SH-SY5Y (cell line): ENCODE results near the gene UBASH3A.

Source experiments
- GATA2 ChIP-seq: IDR thresholded peaks from 2 replicates; pipeline ENCODE4 v1.6.1; 2011; ENCODE audit warnings: mild to moderate bottlenecking, low read depth, low read length
- GATA3 ChIP-seq: IDR thresholded peaks from 2 replicates; pipeline ENCODE4 v1.6.1; 2011; ENCODE audit warnings: low read depth, mild to moderate bottlenecking, low read length, moderate library complexity

DNA sequence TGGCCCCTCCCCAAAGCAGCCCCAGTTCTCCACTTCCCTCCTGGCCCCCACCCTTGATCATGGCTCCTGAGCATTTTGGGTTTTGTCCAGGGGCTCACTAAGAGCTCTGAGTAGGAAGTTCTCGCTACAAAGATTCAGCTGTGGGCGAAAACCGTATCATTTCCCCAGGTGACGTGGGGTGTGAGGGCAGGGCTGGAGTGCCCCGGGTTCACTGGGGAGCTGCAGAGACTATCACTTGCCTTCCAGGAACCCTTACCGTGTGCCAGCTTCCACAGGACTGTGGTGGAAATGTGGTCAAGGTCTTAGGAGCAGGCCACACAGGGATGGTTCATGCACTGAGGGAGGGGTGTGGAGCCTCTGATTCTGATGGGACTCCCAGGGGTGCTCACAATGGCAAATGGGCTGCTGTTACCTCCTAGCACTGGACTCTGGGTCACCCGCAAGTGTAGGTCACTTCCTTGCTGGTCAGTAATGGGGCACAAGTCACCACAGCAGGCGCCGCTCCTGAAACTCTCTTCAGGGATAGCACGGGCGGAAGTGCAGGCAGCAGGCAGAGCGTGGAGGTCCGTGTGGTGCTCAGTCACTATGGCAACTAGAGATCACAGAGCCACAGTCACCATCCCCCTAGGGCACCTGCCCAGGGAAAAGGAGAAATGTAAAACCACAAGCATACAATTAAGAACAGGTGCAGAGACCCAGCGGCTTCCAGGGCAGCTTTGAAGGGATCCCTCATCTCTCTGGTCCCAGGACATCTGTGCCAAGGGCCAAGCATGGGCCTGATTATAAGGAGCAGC is 56.9 kb downstream of the UBASH3A start:
- TF ChIP-seq GATA2 (no peak), GATA3 (no peak)
